ENCODE measurements around the gene MKKS.

DNA sequence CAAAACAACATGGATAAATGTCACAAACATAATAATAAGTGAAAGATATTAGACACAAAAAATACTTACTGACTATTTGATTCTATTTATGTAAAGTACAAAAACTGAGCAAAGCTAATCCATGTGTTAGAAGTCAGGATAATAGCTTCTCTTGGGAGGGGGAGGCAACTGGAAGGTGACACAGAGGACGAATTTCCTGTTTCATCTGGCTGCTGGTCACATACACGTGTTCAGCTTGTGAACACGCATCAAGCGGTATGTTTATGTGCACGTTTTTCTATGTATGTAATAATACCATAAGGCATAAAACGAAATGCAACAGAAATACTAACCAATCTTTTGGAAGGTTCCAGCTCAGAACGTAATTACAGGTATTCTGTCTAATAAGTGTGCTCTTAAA, 54.3 kb downstream of the MKKS start:
- TF ChIP-seq TEAD1 (CRISPR knock-in tag; IDR thresholded peaks at IDR 0.05): no peak
- TF ChIP-seq, protein P1, sequence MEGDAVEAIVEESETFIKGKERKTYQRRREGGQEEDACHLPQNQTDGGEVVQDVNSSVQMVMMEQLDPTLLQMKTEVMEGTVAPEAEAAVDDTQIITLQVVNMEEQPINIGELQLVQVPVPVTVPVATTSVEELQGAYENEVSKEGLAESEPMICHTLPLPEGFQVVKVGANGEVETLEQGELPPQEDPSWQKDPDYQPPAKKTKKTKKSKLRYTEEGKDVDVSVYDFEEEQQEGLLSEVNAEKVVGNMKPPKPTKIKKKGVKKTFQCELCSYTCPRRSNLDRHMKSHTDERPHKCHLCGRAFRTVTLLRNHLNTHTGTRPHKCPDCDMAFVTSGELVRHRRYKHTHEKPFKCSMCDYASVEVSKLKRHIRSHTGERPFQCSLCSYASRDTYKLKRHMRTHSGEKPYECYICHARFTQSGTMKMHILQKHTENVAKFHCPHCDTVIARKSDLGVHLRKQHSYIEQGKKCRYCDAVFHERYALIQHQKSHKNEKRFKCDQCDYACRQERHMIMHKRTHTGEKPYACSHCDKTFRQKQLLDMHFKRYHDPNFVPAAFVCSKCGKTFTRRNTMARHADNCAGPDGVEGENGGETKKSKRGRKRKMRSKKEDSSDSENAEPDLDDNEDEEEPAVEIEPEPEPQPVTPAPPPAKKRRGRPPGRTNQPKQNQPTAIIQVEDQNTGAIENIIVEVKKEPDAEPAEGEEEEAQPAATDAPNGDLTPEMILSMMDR (IDR thresholded peaks at IDR 0.05): no peak
- TF ChIP-seq CBFB (CRISPR knock-in tag; IDR thresholded peaks at IDR 0.05; ENCODE audit: low read depth): no peak
- TF ChIP-seq, protein P2, sequence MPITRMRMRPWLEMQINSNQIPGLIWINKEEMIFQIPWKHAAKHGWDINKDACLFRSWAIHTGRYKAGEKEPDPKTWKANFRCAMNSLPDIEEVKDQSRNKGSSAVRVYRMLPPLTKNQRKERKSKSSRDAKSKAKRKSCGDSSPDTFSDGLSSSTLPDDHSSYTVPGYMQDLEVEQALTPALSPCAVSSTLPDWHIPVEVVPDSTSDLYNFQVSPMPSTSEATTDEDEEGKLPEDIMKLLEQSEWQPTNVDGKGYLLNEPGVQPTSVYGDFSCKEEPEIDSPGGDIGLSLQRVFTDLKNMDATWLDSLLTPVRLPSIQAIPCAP (CRISPR knock-in tag; IDR thresholded peaks at IDR 0.05): no peak
- TF ChIP-seq ELF4 (CRISPR knock-in tag; IDR thresholded peaks at IDR 0.05; ENCODE audit: low read depth): no peak

Data from WTC11 (cell line).